Suprapubic skin (tissue), 4 donors: Measurements from ENCODE around the gene SORCS2.

ENCODE experiments used
- CTCF ChIP-seq, 2 donors: fragments of 200-600 bp in 1 of 2; fragments of 450-650 bp in 1 of 2; sonication (generic) in 1 of 2; IDR thresholded peaks; one replicate each; pipeline ENCODE4 v1.5.1; 2016 to 2019; ENCODE audit warnings: antibody characterized with exemption in 2 of 2, mild to moderate bottlenecking in 1 of 2, moderate library complexity in 1 of 2
- POLR2A ChIP-seq, 2 donors: fragments of 450-650 bp; IDR thresholded peaks; one replicate each; pipeline ENCODE4 v1.6.1; 2017; ENCODE audit warnings: antibody characterized with exemption in 2 of 2, mild to moderate bottlenecking in 2 of 2, moderate library complexity in 2 of 2
- POLR2AphosphoS5 ChIP-seq, 3 donors: sonication (generic); formaldehyde crosslinking; IDR thresholded peaks; one replicate each; pipeline ENCODE4 v1.6.1; 2017; ENCODE audit warnings: antibody characterized with exemption in 3 of 3

GRCh38 chr4:7540206-7540605 lies 347.9 kb downstream of the SORCS2 start:
- TF ChIP-seq CTCF (IDR thresholded peaks at IDR 0.05) (no peak), POLR2A (IDR thresholded peaks at IDR 0.05) (no peak), POLR2AphosphoS5 (IDR thresholded peaks at IDR 0.05) (no peak)
